ES-I3 (cell line): Measurements from ENCODE around the gene CYP27C1.

Experiments used
- H3K36me3 ChIP-seq: 2 replicates; pipeline ENCODE4 v1.6.1; 2013; ENCODE audit warnings: mild to moderate bottlenecking, low read length, control low read depth, moderate library complexity; ENCODE audit not compliant: insufficient read depth
- H3K4me1 ChIP-seq: 2 replicates; pipeline ENCODE4 v1.6.1; 2013; ENCODE audit warnings: mild to moderate bottlenecking, control low read depth, low read length; ENCODE audit not compliant: insufficient read depth
- H3K9ac ChIP-seq: 2 replicates; pipeline ENCODE4 v1.6.1; 2013; ENCODE audit warnings: low read depth, mild to moderate bottlenecking, low read length, moderate library complexity
- H3K9me3 ChIP-seq: 2 replicates; pipeline ENCODE4 v1.6.1; 2013; ENCODE audit warnings: mild to moderate bottlenecking, low read length, moderate library complexity; ENCODE audit not compliant: control insufficient read depth, insufficient read depth

Gene CYP27C1

DNA sequence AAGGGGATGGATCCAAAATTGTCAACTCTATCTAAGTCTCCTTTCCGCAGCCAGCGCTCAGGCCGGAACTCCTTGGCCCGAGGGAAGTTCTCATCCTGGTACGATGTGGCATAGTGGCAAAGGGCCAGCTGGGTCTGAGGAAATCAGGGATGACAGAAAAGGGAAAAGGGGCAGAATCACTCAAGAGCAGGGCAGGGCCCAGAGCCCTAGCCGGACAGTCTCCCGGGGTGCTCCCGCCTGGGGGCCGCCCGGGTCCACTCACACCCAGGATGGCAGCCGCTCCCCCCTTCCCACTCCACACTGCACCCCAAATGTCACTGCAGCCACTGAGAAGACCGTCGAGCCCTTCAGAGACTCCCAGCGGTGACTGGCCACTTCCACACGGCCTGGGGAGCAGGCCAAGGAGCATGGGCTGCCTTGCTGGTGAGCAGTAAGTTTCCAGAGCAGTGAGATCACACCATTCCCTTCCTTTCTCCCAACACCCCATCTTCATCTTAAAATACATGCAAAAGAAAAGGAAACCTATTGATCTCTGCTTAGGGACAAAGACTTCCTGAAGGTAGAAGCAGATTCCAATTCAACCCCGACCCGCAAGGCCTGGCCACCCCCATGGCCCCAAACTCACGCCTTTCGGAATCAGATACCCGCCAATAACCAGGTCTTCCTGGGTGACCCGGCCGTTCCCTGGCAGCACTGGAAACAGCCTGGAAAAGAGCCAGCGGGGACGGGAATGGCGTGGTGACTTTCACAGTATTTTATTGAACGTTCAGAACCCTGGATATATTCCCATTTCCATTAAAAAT is 26.7 kb downstream of the CYP27C1 start:
- Histone ChIP-seq H3K4me1 (peaks cover 6% of the 10 kb centered on the region), H3K9me3 (no peaks in the 10 kb centered on the region), H3K9ac (no peak overlapping the region), H3K36me3 (no peaks in the 10 kb centered on the region)

GRCh38 chr2:127191331-127192219 is 28.5 kb downstream of the CYP27C1 start:
- Histone ChIP-seq H3K4me1 (peaks cover 14% of the 10 kb centered on the region), H3K9me3 (no peaks in the 10 kb centered on the region), H3K9ac (no peak overlapping the region), H3K36me3 (no peaks in the 10 kb centered on the region)

DNA sequence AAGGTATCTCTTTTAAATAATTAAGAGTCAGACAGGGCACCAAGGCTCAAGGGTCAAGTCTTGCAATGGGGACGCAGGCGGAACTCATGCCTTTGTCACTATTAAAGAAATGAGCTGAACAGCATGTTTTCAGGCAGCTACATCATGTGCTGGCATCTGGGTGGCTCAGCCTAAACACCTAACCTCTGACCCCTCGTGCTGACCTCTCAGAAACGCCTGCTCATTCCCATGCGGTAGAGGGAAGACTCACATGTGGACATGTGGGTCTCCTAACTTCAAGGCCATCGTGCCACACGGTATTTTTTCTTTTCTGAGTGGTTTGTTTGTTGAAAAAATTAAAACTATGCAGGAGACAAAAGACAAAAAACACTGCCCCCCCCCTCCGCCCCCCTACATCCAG is 31.3 kb downstream of the CYP27C1 start:
- H3K9ac ChIP-seq = no peak overlapping the region

GRCh38 chr2:127187831-127188230 is 32.3 kb downstream of the CYP27C1 start:
- H3K36me3 ChIP-seq = no peaks in the 10 kb centered on the region
- H3K9me3 ChIP-seq = no peaks in the 10 kb centered on the region
- H3K4me1 ChIP-seq = peaks cover 7% of the 10 kb centered on the region; the same call in 1 of the 2 replicates
- H3K9ac ChIP-seq = no peak overlapping the region

More for the DNA sequence above, 31.3 kb downstream of the CYP27C1 start:
- Histone ChIP-seq H3K36me3 (no peaks in the 10 kb centered on the region), H3K4me1 (peaks cover 7% of the 10 kb centered on the region), H3K9me3 (no peaks in the 10 kb centered on the region)

DNA sequence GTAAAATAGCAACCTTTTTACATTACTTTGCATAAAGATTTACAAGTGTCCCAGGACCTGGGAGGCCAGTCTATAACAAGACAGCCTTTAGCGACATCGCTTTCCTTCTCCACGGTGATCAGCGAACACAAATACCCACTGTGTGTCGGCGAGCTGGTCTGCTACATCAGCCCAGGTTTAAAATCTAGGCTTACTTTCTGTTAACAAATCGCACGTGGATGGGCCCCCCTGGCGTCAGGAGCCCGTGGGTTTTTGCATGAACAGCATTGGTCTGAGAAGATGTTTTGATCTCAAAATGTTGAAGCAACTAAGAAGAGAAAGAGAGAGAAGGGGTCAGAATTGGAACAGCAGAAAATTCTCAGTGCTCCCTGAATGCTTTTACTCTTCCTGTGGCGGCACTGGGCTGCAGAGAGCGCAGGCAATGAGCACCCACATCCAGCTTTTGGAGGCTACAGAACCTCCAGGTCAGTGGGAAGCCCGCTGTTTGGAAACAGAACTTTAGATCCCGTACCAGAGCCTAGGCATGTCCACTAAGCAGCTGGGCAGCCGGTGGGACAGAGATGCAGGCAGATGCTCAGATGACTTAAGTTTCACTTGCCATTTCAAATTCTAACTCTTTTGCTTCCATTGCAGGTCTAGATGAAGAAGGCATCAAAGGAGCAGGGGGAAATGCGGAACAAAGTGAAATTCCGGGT is 32.9 kb downstream of the CYP27C1 start:
- Histone ChIP-seq H3K36me3 (no peaks in the 10 kb centered on the region), H3K9me3 (no peaks in the 10 kb centered on the region), H3K9ac (no peak overlapping the region), H3K4me1 (peaks cover 7% of the 10 kb centered on the region; the same call in 1 of the 2 replicates)

DNA sequence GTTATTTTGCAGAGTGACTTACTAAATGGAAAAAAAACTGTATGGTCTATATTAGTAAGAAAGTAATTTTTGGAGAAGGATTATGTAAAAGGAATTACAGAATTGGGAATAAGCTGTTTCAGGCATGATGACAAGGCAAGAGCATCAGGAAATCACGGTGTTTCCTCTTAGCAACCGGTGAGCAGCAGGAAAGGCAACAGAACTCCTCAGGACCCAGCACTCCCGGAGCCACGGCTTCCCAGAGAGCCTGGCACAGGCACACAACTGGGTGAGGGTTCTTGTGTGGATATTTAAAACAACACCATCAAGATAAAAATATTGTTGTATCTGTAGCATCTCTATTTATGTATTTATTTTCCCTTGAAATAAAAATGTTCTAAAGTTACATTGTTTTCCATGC is 34.4 kb downstream of the CYP27C1 start:
- no peak overlapping the region for H3K9ac ChIP-seq
- H3K4me1 ChIP-seq = peaks cover 7% of the 10 kb centered on the region; the same call in 1 of the 2 replicates
- no peaks in the 10 kb centered on the region for H3K36me3 ChIP-seq
- no peaks in the 10 kb centered on the region for H3K9me3 ChIP-seq

GRCh38 chr2:127185093-127185492 is 35.0 kb downstream of the CYP27C1 start:
- H3K9ac ChIP-seq = no peak overlapping the region
- H3K9me3 ChIP-seq = no peaks in the 10 kb centered on the region
- no peaks in the 10 kb centered on the region for H3K36me3 ChIP-seq
- H3K4me1 ChIP-seq = peaks cover 7% of the 10 kb centered on the region; the same call in 1 of the 2 replicates

DNA sequence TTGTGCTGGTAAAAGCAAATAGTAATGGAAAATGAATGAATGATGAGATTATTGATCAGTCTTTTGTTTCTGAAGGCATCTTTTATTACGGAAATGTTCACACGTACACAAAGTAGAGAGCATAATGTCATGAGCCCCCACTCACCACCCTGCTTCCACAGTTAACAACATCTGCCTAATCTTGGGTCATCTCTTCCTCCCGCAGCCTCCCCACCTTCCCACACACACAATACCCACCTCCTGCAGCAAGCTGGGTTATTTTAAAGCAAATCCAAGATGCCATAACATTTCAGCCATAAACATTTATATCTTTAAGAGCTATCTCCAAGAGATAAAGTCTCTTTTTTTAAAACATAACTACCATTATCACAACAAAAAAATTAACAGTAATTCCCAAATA is 36.3 kb downstream of the CYP27C1 start:
- peaks cover 7% of the 10 kb centered on the region; the same call in 1 of the 2 replicates for H3K4me1 ChIP-seq

DNA sequence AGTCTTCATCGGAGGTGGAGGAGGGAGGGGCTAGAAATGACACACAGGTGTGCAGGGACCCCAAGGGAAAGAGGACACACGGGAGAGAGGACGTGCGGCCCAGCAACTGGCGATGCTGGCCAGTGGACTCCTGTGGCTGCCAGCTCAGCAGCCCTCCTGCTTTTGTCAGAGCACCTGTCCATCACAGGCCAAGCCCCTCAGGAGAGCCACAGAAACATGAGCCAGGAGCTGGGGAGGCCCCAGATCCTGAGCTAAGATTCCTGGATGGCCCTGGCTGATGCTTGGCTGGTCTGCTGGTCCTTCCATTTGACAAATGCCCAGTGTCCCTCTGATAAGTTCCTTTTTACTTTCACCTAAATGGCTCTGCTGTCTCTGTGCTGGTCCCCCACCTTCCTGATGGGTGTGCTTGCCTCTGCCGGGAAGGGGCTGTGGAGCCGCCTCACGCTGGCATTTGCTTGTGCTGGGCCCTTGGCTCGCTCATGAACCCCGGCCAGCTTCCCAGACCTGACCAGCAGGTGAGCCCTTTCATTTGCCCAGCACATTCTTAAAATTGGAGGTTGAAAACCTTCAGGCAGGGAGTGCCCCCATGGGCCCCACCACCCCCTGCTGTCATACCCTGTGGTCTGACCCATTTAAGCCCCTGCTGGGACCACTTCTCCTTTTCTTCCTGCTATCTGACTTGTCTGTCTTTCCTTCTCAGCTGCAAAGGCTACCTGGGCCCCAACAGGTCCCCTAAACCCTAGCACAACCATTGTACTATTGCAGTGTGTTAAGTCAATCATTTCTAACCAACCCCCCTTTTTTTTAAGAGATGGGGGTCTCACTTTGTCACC is 37.3 kb downstream of the CYP27C1 start:
- H3K9ac ChIP-seq = no peak overlapping the region
- H3K4me1 ChIP-seq = peaks cover 7% of the 10 kb centered on the region; the same call in 1 of the 2 replicates
- no peaks in the 10 kb centered on the region for H3K9me3 ChIP-seq
- H3K36me3 ChIP-seq = no peaks in the 10 kb centered on the region

More for the DNA sequence above, 36.3 kb downstream of the CYP27C1 start:
- Histone ChIP-seq H3K36me3 (no peaks in the 10 kb centered on the region), H3K9ac (no peak overlapping the region), H3K9me3 (no peaks in the 10 kb centered on the region)

DNA sequence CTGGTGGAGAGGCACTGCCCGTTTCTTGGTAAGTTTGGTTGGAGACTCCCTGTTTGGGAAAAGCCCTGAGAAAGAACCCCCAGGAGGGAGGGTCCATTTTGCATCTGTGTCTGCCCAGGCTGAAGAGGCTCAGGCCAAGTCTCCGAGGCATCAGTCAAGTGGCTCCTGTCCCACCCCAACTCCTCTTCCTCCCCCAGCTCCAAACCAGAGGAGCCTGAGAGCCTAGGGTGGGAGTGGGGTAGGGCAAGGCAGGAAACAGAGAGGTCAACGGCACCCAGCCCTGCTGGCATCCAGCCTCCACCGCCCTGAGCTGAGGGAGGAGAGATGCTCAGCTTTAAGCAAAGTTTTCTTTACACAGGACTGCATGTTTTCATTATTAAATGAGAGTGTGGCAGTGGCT is 38.2 kb downstream of the CYP27C1 start:
- no peak overlapping the region for H3K9ac ChIP-seq
- H3K9me3 ChIP-seq = no peaks in the 10 kb centered on the region
- no peaks in the 10 kb centered on the region for H3K36me3 ChIP-seq
- H3K4me1 ChIP-seq = peaks cover 2% of the 10 kb centered on the region; the same call in 1 of the 2 replicates

- H3K9me3 ChIP-seq = no peaks in the 10 kb centered on the region
- H3K36me3 ChIP-seq = no peaks in the 10 kb centered on the region
- no peaks in the 10 kb centered on the region; the same call in 1 of the 2 replicates for H3K4me1 ChIP-seq
- no peak overlapping the region for H3K9ac ChIP-seq
Measured at GRCh38 chr2:127179766-127180165, 40.3 kb downstream of the CYP27C1 start.

- Histone ChIP-seq H3K4me1 (no peaks in the 10 kb centered on the region; the same call in 1 of the 2 replicates), H3K9ac (no peak overlapping the region), H3K9me3 (no peaks in the 10 kb centered on the region), H3K36me3 (no peaks in the 10 kb centered on the region)
Measured at GRCh38 chr2:127177617-127178263, 42.4 kb downstream of the CYP27C1 start.
